ENCODE results near the gene FGF4. TPM values are rescaled to one million over a fixed set of nuclear protein-coding genes. Genes with fewer than 3 reads are reported as not detected.

FGF4 gene
- not detected in 2 replicates for total RNA-seq

- DNase-seq (ENCODE audit: low read depth in 2 of 2), result no peak
These were observed at the start of gene FGF4 for GRCh38 chr11:69775163-69775755. Gene FGF4 (minus strand): TSS chr11:69775341. CDS start chr11:69775084, 257 bp downstream.

DNA sequence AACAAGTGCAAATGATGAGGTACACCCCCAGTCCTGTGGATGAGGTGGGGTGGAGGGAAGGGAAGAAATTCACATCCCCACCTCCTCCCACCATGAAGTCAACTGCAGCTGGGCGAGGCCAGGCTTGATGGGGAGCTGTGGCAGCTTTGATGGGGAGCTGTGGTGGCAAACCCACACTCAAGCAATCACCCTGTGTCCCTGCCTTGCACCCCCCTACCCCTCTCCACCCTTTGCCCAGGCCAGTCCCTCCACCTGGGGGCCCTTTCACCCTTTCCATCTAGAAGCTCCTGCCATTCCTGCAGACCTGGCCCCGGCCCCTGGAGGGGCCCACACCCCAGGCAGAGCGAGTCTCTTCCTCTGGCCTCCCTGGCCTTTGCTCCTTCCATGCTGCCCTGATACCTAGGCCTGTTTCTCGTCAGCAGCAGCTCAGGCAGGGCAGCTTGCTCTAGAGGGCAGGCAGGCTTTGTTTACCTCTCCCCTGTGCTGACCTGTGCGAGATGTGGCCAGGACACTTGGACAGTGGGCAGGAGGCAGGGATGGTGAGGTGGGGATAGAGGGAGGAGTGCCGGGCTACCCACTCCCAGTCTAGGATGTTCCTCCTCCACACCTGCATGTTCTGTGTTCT lies 48.6 kb upstream of the FGF4 start:
- DNase-seq (ENCODE audit: low read depth in 2 of 2), result no peak

DNA sequence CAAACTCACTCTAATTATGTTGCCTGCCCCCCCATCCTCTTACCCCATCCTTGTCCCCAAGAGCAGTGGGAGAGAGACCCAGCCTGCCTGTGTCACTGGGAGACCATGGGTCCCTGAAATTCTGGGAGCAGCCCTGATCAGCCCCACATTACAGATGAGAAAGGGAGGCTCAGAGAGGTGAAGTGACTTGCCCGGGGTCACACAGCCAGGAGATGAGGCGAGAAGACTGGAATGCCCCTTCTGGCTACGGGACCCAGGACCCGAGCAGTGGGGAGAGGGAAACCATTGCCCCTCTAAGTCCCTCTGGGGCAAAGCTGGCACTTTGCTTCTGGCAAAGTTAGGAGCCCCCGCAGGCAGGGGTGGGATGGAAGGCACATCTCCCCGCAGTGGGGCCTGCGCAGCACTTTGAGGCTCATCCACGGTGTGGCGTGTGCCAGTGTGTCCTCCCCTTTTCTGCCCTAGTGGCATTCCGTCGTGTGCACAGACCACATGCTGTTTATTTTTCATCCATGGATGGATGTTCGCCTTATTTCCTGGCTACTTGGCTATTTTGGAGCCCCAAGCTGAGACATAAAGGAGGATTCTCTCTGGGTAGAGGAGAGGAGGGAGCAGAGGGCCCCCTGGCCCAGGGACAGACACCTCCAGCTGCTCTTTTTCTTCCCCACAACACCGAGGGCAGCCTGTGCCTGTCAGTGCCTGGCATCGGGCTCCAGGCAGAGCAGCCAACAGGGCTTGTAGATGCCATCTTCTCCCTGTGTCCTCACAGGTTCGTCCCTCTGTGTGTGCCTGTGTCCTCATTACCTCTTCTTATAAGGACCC lies 47.7 kb upstream of the FGF4 start:
- DNase-seq (ENCODE audit: low read depth in 2 of 2), result no peak

GRCh38 chr11:69821511-69822040 lies 46.4 kb upstream of the FGF4 start:
- no peak for DNase-seq (ENCODE audit: low read depth in 2 of 2)

DNA sequence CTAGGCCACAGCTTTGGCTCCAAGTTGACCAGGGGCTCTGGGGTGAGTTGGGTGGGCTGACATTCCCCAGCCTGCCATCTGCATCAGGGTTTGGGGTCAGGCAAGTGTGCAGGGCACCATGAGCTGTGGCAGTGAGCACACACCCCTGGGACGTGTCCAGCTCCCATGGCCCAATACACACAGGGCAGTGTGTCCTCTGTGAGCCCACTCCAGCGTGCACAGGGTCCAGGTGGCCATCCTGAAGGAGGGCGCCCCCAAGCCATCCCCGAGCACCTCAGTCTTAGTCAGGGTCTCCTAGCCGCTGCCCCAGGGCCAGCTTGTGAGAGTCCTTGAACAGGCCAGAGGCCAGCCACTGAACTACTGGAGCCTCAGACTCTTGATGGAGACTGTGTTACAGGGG lies 45.3 kb upstream of the FGF4 start:
- no peak for DNase-seq (ENCODE audit: low read depth in 2 of 2)

- DNase-seq (ENCODE audit: low read depth in 2 of 2), result no peak
These were observed 44.5 kb upstream of the FGF4 start for GRCh38 chr11:69819541-69820070.

DNA sequence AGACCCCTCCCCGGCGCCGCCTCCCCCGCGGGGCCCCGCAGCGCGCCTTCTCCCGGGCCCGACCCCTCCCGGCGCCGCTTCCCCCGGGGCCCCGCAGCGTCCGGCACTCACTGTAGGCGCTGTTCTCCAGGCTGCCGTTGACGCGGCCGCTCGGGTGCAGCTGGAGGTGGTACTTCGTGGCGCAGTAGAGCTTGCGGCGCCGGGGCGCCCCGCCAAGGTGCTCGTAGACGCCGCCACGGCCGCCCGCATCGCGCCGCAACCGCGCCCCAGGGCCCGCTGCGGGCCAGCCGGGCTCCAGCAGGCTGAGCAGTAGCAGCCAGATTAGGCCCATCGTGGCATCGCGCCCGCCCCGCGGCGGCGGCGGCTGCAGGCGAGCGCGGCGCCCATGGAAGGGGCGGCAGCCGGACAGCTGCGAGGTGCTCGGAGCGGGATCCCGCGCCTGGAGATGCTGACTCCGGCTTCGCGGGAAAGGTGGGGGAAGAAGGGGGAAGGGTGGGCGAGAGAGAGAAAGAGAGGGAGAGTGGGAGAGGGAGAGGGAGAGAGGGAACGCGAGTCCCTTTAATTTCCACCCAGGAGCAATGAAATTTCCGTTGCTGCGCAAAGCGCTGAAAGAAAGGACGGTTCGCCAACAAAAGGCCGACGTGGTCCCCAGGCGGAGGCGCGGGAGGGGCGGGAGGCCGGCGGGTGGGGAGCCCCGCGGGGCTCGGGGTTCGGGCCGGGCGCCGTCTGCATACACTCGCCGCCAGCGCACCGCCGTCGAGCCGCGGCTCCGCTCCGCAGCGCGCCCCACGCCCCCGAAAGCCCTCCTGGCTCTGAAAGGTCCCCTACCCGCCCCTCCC lies 43.7 kb upstream of the FGF4 start, which contains the start of gene FGF3:
FGF3 (minus strand) TSS at position 814 of the 839 bp plus-strand sequence; CDS start at position 331, 483 bp downstream.
- DNase-seq (ENCODE audit: low read depth in 2 of 2), result no peak

DNA sequence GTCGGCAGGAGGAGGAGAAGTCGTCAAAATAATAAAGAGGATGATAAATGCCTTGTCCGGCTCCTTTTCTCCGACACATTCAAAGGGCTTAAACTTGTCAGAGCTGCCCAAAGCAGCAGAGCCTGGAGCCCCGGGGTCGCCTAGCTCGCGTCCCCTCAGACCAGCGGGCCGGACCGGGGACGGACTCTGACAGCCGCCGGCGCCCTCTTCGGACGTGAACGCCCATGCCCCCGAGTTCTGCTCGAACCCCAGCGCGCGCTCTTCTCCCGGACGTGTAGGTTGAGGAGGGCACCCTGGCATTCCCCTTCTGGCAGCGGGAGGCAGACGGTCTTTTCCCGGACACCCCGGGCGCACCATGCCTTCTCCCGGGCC lies 43.1 kb upstream of the FGF4 start:
- DNase-seq (ENCODE audit: low read depth in 2 of 2), result no peak

GRCh38 chr11:69817265-69818230 lies 42.4 kb upstream of the FGF4 start:
- no peak for DNase-seq (ENCODE audit: low read depth in 2 of 2)

DNA sequence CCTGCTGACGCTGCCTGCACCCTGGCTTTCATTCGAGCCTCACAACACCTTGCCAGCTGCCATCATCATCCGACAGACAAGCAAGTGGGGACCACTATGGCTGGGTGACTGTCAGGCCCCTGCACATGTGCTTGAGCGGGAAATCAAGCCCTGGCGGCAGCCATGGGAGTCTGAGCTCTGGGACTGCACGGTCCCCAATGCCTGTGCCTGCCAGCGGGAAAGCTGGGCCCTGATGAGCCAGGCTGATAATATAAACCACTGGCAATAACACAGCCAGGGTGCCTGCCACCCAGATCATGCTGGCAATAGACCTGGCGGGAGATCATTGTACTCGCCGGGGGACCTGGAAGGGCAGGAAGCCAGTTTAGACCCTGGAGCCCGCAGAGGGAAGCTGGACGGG lies 41.5 kb upstream of the FGF4 start:
- no peak for DNase-seq (ENCODE audit: low read depth in 2 of 2)

DNA sequence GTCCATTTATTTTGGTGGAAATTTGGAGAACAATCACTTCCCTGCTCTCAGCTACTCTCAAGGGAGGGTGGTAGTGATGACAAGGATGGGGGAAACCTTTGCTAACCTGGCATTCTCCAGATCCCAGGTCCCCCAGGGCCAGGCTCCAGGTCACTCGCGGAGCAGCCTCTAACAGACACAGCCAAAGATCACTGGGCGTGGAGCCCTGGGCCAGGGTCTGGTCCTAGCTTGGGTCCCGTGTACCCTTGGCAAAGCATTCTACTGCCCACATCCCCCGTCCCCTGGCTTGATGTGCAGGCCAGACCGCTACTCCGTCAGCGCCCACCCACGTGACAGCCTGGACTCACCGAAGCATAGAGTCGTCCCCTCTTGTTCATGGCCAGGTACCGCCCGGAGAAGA lies 40.8 kb upstream of the FGF4 start:
- no peak for DNase-seq (ENCODE audit: low read depth in 2 of 2)

DNA sequence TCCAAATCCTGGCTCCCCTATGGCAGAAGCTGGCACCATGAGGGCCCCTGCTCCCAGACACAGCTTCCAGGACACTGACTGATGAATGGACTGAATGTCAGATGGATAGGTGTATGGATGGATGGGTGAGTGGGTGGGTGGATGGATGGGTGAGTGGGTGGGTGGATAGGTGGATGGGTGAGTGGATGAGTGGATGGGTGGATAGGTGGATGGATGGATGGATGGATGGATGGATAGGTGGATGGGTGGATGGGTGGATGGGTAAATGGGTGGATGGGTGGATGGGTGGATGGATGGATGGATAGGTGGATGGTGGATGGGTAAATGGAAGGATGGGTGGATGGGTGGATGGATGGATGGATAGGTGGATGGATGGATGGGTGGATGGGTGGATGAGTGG lies 39.8 kb upstream of the FGF4 start:
- no peak for DNase-seq (ENCODE audit: low read depth in 2 of 2)

- no peak for DNase-seq (ENCODE audit: low read depth in 2 of 2)
These were observed 39.3 kb upstream of the FGF4 start for GRCh38 chr11:69814411-69814810.

DNA sequence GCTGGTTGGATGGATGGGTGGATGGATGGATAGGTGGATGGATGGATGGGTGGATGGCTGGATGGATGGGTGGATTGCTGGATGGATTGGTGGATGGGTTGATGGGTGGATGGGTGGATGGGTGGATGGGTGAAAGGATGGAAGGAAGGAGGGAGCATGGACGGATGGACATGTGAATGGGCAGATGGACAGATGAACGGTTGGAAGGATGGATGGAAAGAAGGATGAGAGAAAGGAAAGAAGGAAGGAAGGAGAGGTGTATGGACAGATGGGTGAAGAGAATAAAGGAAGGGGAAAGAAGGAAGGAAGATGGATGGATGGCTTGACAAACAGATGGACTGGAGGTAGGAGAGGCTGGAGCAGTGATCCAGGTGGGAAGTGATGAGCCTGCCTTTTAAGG lies 38.7 kb upstream of the FGF4 start:
- DNase-seq (ENCODE audit: low read depth in 2 of 2), result no peak

DNA sequence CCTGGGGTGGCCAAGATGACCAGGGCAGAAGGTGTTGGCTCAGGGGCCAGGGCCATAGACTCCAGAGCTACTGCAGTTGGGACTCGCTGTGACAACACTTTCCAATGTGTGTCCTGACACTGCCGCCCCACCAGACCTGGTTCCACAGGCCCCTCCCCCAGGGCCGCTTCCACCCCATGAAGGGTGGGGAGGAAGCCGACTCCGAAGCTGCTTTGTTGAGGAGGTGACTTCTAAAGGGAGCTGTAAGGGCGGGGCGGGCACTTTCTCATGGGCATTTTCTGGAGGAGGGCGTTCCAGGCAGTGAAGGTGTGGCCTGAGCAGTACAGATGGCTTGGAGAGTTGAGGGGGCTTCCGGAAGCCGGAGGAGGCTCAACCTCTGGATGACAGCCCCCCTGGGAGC lies 37.8 kb upstream of the FGF4 start:
- no peak for DNase-seq (ENCODE audit: low read depth in 2 of 2)

GRCh38 chr11:69812256-69812655 lies 37.1 kb upstream of the FGF4 start:
- no peak for DNase-seq (ENCODE audit: low read depth in 2 of 2)

GRCh38 chr11:69811431-69811830 lies 36.3 kb upstream of the FGF4 start:
- no peak for DNase-seq (ENCODE audit: low read depth in 2 of 2)

DNA sequence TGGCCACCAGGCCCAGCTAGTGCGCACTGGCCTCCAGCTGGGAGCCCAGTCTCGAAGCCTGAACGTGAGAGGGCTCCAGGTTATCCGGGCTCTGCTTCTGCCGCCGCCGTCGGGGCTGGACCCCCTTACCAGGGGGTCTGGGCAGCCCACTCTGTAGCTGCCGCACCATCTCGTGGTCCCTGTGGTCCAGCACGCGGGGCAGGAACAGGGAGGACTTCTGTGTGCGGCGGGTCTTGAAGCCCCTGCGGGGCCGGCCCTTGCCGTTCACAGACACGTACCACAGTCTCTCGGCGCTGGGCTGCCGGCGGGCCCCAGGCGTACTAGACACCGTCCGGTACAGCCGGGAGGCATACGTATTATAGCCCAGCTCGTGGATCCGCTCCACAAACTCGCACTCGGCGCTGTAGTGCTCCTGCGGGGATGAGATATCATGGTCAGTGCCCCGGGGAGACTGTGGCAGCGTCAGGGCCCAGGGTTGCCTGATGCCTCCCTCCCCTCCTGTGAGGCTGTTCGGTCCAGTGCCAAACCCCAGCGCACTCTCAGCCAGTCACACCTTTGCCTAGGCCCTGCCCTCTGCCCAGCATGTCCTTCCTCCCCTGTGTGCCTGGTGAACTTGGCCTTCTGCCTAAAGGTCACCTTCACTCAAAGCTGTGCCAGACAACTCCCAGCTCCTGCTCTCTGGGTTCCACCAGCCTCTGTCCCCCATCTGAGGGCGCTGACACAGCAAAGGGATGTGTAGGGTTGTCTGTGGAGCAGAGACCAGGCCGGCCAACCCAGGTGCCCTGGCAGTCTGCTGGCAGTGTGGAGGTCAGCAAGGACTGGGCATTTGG lies 35.4 kb upstream of the FGF4 start:
- DNase-seq (ENCODE audit: low read depth in 2 of 2), result no peak

- DNase-seq (ENCODE audit: low read depth in 2 of 2), result no peak
These were observed 33.5 kb upstream of the FGF4 start for GRCh38 chr11:69808667-69809086.
